K562 (cell line): ENCODE measurements around the gene PTPRM. TPM values are rescaled to one million over a fixed set of nuclear protein-coding genes. Genes with fewer than 3 reads are reported as not detected.

Source experiments
- ATAC-seq: fragments of 200-7000 bp; cut with Tn5 transposase; 3 replicates; pipeline ENCODE4 v1.9.1; 2020; ENCODE audit warnings: moderate library complexity
- BruUV-seq: library from RNA; stranded (reverse); fragments of 400-500 nt; replicated peaks from 2 replicates; lab custom pipeline; 2021; lab: Mats Ljungman, UMichigan
- CTCF ChIA-PET: fragments of 300-600 bp; formaldehyde crosslinking; extraction: SDS; loops from one replicate; lab custom pipeline; 2021; ENCODE audit warnings: low intra/inter-chr PET ratio; lab: Yijun Ruan, JAX
- POLR2A ChIA-PET: fragments of 300-600, 350-650 bp; sonication (Branson Sonifier 250); formaldehyde crosslinking; extraction: SDS; loops from one replicate; lab custom pipeline; 2021; ENCODE audit warnings: antibody characterized with exemption, inconsistent platforms; lab: Yijun Ruan, JAX
- DNase-seq, 4 experiments: peaks; one replicate each; pipeline versions ENCODE4 v3.0.0 to v3.0.0-alpha.2; 2011 to 2018; ENCODE audit warnings: low spot score in 3 of 4, mixed read lengths in 3 of 4; ENCODE audit errors: extremely low read depth in 1 of 4
- FAIRE-seq: peaks from 2 replicates; lab custom pipeline; 2011; peaks lifted over from hg19 to GRCh38; lab: Jason Lieb, UNC
- H2AFZ ChIP-seq: 2 replicates; pipeline ENCODE4 v1.6.0; 2011; ENCODE audit warnings: low read depth, low read length, control low read depth, inconsistent platforms
- H3K27ac ChIP-seq: fragments of 200-600 bp; 3 replicates; pipeline ENCODE4 v1.8.0; 2011; ENCODE audit warnings: low read depth, mild to moderate bottlenecking, control low read depth, inconsistent platforms, low read length, moderate library complexity, mixed read lengths; ENCODE audit errors: extremely low read depth
- H3K27me3 ChIP-seq, 2 experiments: fragments of 300-600 bp in 1 of 2; 2 replicates in 1 of 2; 3 replicates in 1 of 2; pipeline versions ENCODE4 v1.6.0 to v1.8.0; 2011; ENCODE audit warnings: inconsistent platforms in 2 of 2, low read length in 2 of 2, mild to moderate bottlenecking in 1 of 2, mixed read lengths in 1 of 2, moderate library complexity in 1 of 2; ENCODE audit not compliant: control insufficient read depth in 2 of 2, insufficient read depth in 2 of 2
- H3K36me3 ChIP-seq: fragments of 300-600 bp; 3 replicates; pipeline ENCODE4 v1.8.0; 2011; ENCODE audit warnings: mild to moderate bottlenecking, low read length, inconsistent platforms; ENCODE audit not compliant: control insufficient read depth, insufficient read depth
- H3K4me1 ChIP-seq, 2 experiments: fragments of 200-600 bp in 1 of 2; replicated peaks in 1 of 2; 2 replicates in 1 of 2; 3 replicates in 1 of 2; pipeline versions ENCODE4 v1.5.1 to v1.8.0; 2011; ENCODE audit warnings: inconsistent platforms in 2 of 2, low read length in 2 of 2, mild to moderate bottlenecking in 1 of 2, mixed read lengths in 1 of 2, moderate library complexity in 1 of 2; ENCODE audit not compliant: control insufficient read depth in 2 of 2, insufficient read depth in 2 of 2
- H3K4me2 ChIP-seq: 2 replicates; pipeline ENCODE4 v1.6.1; 2011; ENCODE audit warnings: low read length, control low read depth, inconsistent platforms, mixed read lengths; ENCODE audit not compliant: insufficient read depth
- H3K4me3 ChIP-seq: fragments of 200-600 bp; sonication (generic), shearing (Covaris generic); 2 replicates; pipeline ENCODE4 v1.5.1; 2016; ENCODE audit warnings: control low read depth, inconsistent platforms
- H3K79me2 ChIP-seq: fragments of 200-600 bp; 3 replicates; pipeline ENCODE4 v1.8.0; 2011; ENCODE audit warnings: low read length, inconsistent platforms; ENCODE audit not compliant: control insufficient read depth, insufficient read depth
- H3K9ac ChIP-seq, 2 experiments: 2 replicates each; pipeline versions ENCODE4 v1.6.0 to v1.6.1; 2011; ENCODE audit warnings: low read depth in 2 of 2, low read length in 2 of 2, control low read depth in 1 of 2, inconsistent platforms in 1 of 2, mild to moderate bottlenecking in 1 of 2, mixed read lengths in 1 of 2; ENCODE audit not compliant: insufficient read depth in 1 of 2
- H3K9me1 ChIP-seq: one replicate; pipeline ENCODE4 v1.6.0; 2011; ENCODE audit warnings: inconsistent platforms, mild to moderate bottlenecking, low read length, moderate library complexity; ENCODE audit not compliant: control insufficient read depth, insufficient read depth
- H3K9me3 ChIP-seq: replicated peaks from 2 replicates; pipeline ENCODE4 v1.5.1; 2011; ENCODE audit warnings: low read depth, low read length, inconsistent platforms; ENCODE audit not compliant: control insufficient read depth, insufficient read depth
- H4K20me1 ChIP-seq: replicated peaks from 2 replicates; pipeline ENCODE4 v1.6.1; 2011; ENCODE audit warnings: low read length, inconsistent platforms, mixed read lengths; ENCODE audit not compliant: control insufficient read depth, insufficient read depth
- ARID2 ChIP-seq: fragments of 450-650 bp; IDR thresholded peaks from 2 replicates; pipeline ENCODE4 v1.6.1; 2017; ENCODE audit warnings: antibody characterized with exemption, mild to moderate bottlenecking
- BRF2 ChIP-seq: IDR thresholded peaks from 3 replicates; pipeline ENCODE4 v1.6.1; 2011; ENCODE audit warnings: borderline replicate concordance, mild to moderate bottlenecking; ENCODE audit not compliant: insufficient read length, insufficient read depth
- CBFA2T3 ChIP-seq: fragments of 450-650 bp; IDR thresholded peaks from 2 replicates; pipeline ENCODE4 v1.6.1; 2017
- CEBPB ChIP-seq: fragments of 450-650 bp; IDR thresholded peaks from 2 replicates; pipeline ENCODE4 v1.6.1; 2016; ENCODE audit warnings: missing genetic modification characterization, missing compliant biosample characterization
- E2F8 ChIP-seq: fragments of 450-650 bp; IDR thresholded peaks from 2 replicates; pipeline ENCODE4 v1.7.1; 2018; ENCODE audit warnings: mild to moderate bottlenecking, low read depth; ENCODE audit not compliant: partially characterized antibody
- FOXM1 ChIP-seq, 2 experiments: fragments of 450-650 bp in 1 of 2; sonication (generic) in 1 of 2; formaldehyde crosslinking in 1 of 2; IDR thresholded peaks; 2 replicates each; pipeline versions ENCODE4 v1.6.1 to v1.9.0; 2017 to 2022; ENCODE audit warnings: low read depth in 2 of 2, mild to moderate bottlenecking in 2 of 2, missing genetic modification reagents in 1 of 2, moderate library complexity in 1 of 2
- FUS ChIP-seq: fragments of 200-400 bp; formaldehyde crosslinking; optimal IDR thresholded peaks from 2 replicates; pipeline ENCODE3; 2017; ENCODE audit warnings: low read depth, low read length
- L3MBTL2 ChIP-seq: fragments of 450-650 bp; IDR thresholded peaks from 2 replicates; pipeline ENCODE4 v1.6.1; 2016; ENCODE audit warnings: mild to moderate bottlenecking, moderate library complexity
- NELFE ChIP-seq: IDR thresholded peaks from 2 replicates; pipeline ENCODE4 v1.6.1; 2011; ENCODE audit warnings: mild to moderate bottlenecking; ENCODE audit not compliant: insufficient read depth, insufficient read length
- NFE2L1 ChIP-seq: fragments of 450-650 bp; IDR thresholded peaks from 2 replicates; pipeline ENCODE4 v1.6.1; 2016; ENCODE audit warnings: missing genetic modification characterization, low read depth, mild to moderate bottlenecking, missing compliant biosample characterization, moderate library complexity, borderline replicate concordance
- SREBF1 ChIP-seq: fragments of 150-350 bp; IDR thresholded peaks from 2 replicates; pipeline ENCODE4 v1.6.1; 2014; ENCODE audit warnings: antibody characterized with exemption, low read depth, low read length, borderline replicate concordance
- STAT5B ChIP-seq: fragments of 250-450 bp; sonication (Bioruptor Pico); IDR thresholded peaks from 2 replicates; pipeline ENCODE4 v1.8.0; 2021; ENCODE audit warnings: mild to moderate bottlenecking, inconsistent platforms
- TBL1XR1 ChIP-seq, 2 experiments: IDR thresholded peaks; 2 replicates each; pipeline ENCODE4 v1.6.1; 2012; ENCODE audit warnings: improper control_type of control experiment in 2 of 2, low read length in 2 of 2, mild to moderate bottlenecking in 1 of 2
- ZNF124 ChIP-seq: sonication (generic); formaldehyde crosslinking; IDR thresholded peaks from 2 replicates; pipeline ENCODE4 v1.8.1; 2022; ENCODE audit warnings: missing genetic modification reagents
- ZNF253 ChIP-seq: fragments of 250-450 bp; sonication (Bioruptor Pico); conservative IDR thresholded peaks from 2 replicates; pipeline ENCODE4 v1.6.1; 2021; ENCODE audit warnings: mild to moderate bottlenecking
- ZNF384 ChIP-seq: IDR thresholded peaks from 2 replicates; pipeline ENCODE4 v1.6.1; 2012; ENCODE audit warnings: low read depth, low read length, improper control_type of control experiment
- ZNF707 ChIP-seq: fragments of 250-450 bp; sonication (Bioruptor Pico); conservative IDR thresholded peaks from 2 replicates; pipeline ENCODE4 v1.8.0; 2022; ENCODE audit warnings: inconsistent platforms, mild to moderate bottlenecking, moderate library complexity
- WGBS: fragments of 100-300 bp; shearing (Covaris generic); methylation state at CpG from one replicate; pipeline ENCODE4 v1.1.6; 2016; ENCODE audit warnings: low coverage, mixed read lengths; ENCODE audit not compliant: insufficient coverage; ENCODE audit errors: missing lambda C conversion rate; 5-methylcytosine and 5-hydroxymethylcytosine counted together
- in situ Hi-C: fragments of 300-500 bp; cut with MboI; formaldehyde crosslinking; loops from 4 replicates; pipeline ENCODE4 v1.15.0; 2018; ENCODE audit warnings: inconsistent platforms, mixed read lengths
- intact Hi-C: fragments of 100-400 bp; cut with micrococcal nuclease; formaldehyde crosslinking; loops from 2 replicates; pipeline ENCODE4 v1.14.2; 2022
- polyA plus RNA-seq, 8 experiments: library from polyadenylated mRNA; depleted of rRNA in 4 of 8; stranded (reverse) in 5 of 8; unstranded in 3 of 8; fragments of >200 nt; fragmentation: Nextera tagmentation in 2 of 8; fragmentation: Illumina TruSeq in 1 of 8; extraction: Ambion mirVana in 2 of 8; extraction: Trizol in 1 of 8; gene quantifications; 2 replicates each; pipeline versions ENCODE4 v1.2.1 to v1.2.3, GENCODE V29; 2011 to 2014; ENCODE audit warnings: inconsistent platforms in 1 of 8, missing spikeins in 1 of 8
- total RNA-seq, 7 experiments: library from RNA; depleted of rRNA in 6 of 7; stranded (reverse); fragments of >200 nt in 6 of 7; fragmentation: Illumina TruSeq in 2 of 7; extraction: Trizol in 2 of 7; gene quantifications; 2 replicates each; pipeline versions ENCODE4 v1.2.1 to v1.2.3, GENCODE V29; 2011 to 2021; ENCODE audit warnings: low replicate concordance in 1 of 7

The PTPRM gene
- total and polyA plus RNA-seq, 9 of the 15 experiments (the other 6 are each of a cell fraction or from before 2014, with no cell fraction given), result 0.03 to 0.16 (median 0.08) TPM; not detected in 3

- TF ChIP-seq TBL1XR1 (IDR thresholded peaks at IDR 0.05; ENCODE audit: low read length in 2 of 2) (no peak), ZNF253 (CRISPR knock-in tag) (no peak)
Measured at GRCh38 chr18:8197499-8197898, 630.4 kb downstream of the PTPRM start (continued).

- H3K9me1 ChIP-seq, result no peaks in the 10 kb centered on the region
- FAIRE-seq, result no peak
- POLR2A ChIA-PET, result interaction anchor here (0.7 to 1.0 kb wide), 2 partner anchors 12 to 109 kb away, joined by 3 read pairs; no protein-coding TSS in a partner anchor
- TF ChIP-seq ZNF124 (CRISPR knock-in tag) (no peak), NELFE (no peak), STAT5B (CRISPR knock-in tag) (no peak), FOXM1 (IDR thresholded peaks at IDR 0.05; ENCODE audit: low read depth) (no peak), FOXM1 (CRISPR knock-in tag; IDR thresholded peaks at IDR 0.05; ENCODE audit: low read depth) (no peak), NFE2L1 (tag) (no peak), BRF2 (no peak), ZNF384 (no peak), FUS (no peak), ZNF707 (CRISPR knock-in tag) (no peak), CEBPB (tag) (no peak), ARID2 (no peak), CBFA2T3 (no peak), SREBF1 (no peak), L3MBTL2 (no peak), E2F8 (no peak)
Measured at GRCh38 chr18:8207996-8208395, 640.9 kb downstream of the PTPRM start.

More at GRCh38 chr18:8207996-8208395, 640.9 kb downstream of the PTPRM start:
- 0% methylated on average over 5 of the region's 5 CpGs for WGBS
- Histone ChIP-seq H3K79me2 (no peaks in the 10 kb centered on the region), H3K36me3 (no peaks in the 10 kb centered on the region), H3K9ac (no peak overlapping the region), H4K20me1 (no peaks in the 10 kb centered on the region), H2AFZ (no peak overlapping the region), H3K4me3 (no peak overlapping the region), H3K27ac (no peak overlapping the region), H3K4me1 (no peaks in the 10 kb centered on the region), H3K4me2 (no peak overlapping the region), H3K27me3 (peaks cover 0 to 13% of the 10 kb centered on the region in 2 experiments; a peak in 1 of 5 replicates), H3K9me3 (no peaks in the 10 kb centered on the region)
- in situ Hi-C loops, result no loop called here
- intact Hi-C loops, result no loop called here
- no peak for ATAC-seq
- BruUV-seq, result no TSS peak
- no peak for DNase-seq
- CTCF ChIA-PET, result no interaction called here
